Stimulated activated naive CD8-positive, alpha-beta T cell treated with anti-CD3 and anti-CD28 coated beads, Interleukin-15, amount 100 ng/mL, for 72 hours (primary cell): ENCODE results near the gene C1QTNF8.

Source experiments
- ATAC-seq: fragments of 150-1000 bp; cut with Tn5 transposase; 2 replicates; pipeline ENCODE4 v1.10.0; 2021; ENCODE audit warnings: mild to moderate bottlenecking, moderate library complexity
- DNase-seq, 2 donors: peaks; one replicate each; pipeline ENCODE4 v3.0.0; 2021 to 2022
- H3K27ac Mint-ChIP-seq, 2 donors: one replicate each; pipeline ENCODE4 v1.8.0; 2022; ENCODE audit warnings: mild to moderate bottlenecking in 2 of 2, mixed read lengths in 2 of 2, moderate library complexity in 2 of 2
- H3K27me3 Mint-ChIP-seq: one replicate; pipeline ENCODE4 v1.8.0; 2022; ENCODE audit warnings: mixed read lengths
- H3K4me1 Mint-ChIP-seq: one replicate; pipeline ENCODE4 v1.8.0; 2022; ENCODE audit warnings: mild to moderate bottlenecking, mixed read lengths
- H3K4me3 Mint-ChIP-seq, 2 donors: one replicate each; pipeline ENCODE4 v1.8.0; 2022; ENCODE audit warnings: mild to moderate bottlenecking in 2 of 2, mixed read lengths in 2 of 2, moderate library complexity in 1 of 2
- H3K9me3 Mint-ChIP-seq, 2 donors: one replicate each; pipeline ENCODE4 v1.8.0; 2022; ENCODE audit warnings: mixed read lengths in 2 of 2

C1QTNF8 gene

GRCh38 chr16:1045310-1045992, 50.6 kb downstream of the C1QTNF8 start:
- no peaks in the 10 kb centered on the region for H3K27me3 Mint-ChIP-seq
- H3K27ac Mint-ChIP-seq: no peak overlapping the region
- H3K4me3 Mint-ChIP-seq: no peak overlapping the region
- no peaks in the 10 kb centered on the region for H3K9me3 Mint-ChIP-seq
- no peaks in the 10 kb centered on the region for H3K4me1 Mint-ChIP-seq
- no peak for DNase-seq
- ATAC-seq: no peak

- Mint-ChIP-seq H3K27me3 (no peaks in the 10 kb centered on the region), H3K27ac (no peak overlapping the region), H3K4me3 (no peak overlapping the region), H3K4me1 (no peaks in the 10 kb centered on the region), H3K9me3 (no peaks in the 10 kb centered on the region)
- ATAC-seq: no peak
- DNase-seq: no peak
These were observed 51.4 kb downstream of the C1QTNF8 start for GRCh38 chr16:1044460-1045309.

GRCh38 chr16:1043881-1044451, 52.1 kb downstream of the C1QTNF8 start:
- Mint-ChIP-seq H3K4me3 (no peak overlapping the region), H3K27ac (no peak overlapping the region), H3K27me3 (no peaks in the 10 kb centered on the region), H3K9me3 (no peaks in the 10 kb centered on the region), H3K4me1 (no peaks in the 10 kb centered on the region)
- DNase-seq: no peak
- ATAC-seq: no peak

GRCh38 chr16:1042866-1043265, 53.2 kb downstream of the C1QTNF8 start:
- DNase-seq (no peak), ATAC-seq (no peak)
- Mint-ChIP-seq H3K4me1 (no peaks in the 10 kb centered on the region), H3K27ac (no peak overlapping the region), H3K9me3 (no peaks in the 10 kb centered on the region), H3K27me3 (peaks cover 9% of the 10 kb centered on the region), H3K4me3 (no peak overlapping the region)

GRCh38 chr16:1042049-1042744, 53.8 kb downstream of the C1QTNF8 start:
- DNase-seq: no peak
- Mint-ChIP-seq H3K27ac (no peak overlapping the region), H3K4me1 (no peaks in the 10 kb centered on the region), H3K27me3 (peaks cover 9% of the 10 kb centered on the region), H3K9me3 (no peaks in the 10 kb centered on the region), H3K4me3 (no peak overlapping the region)
- no peak for ATAC-seq

- ATAC-seq: no peak
- H3K9me3 Mint-ChIP-seq: no peaks in the 10 kb centered on the region
- DNase-seq: no peak
- no peak overlapping the region for H3K27ac Mint-ChIP-seq
- H3K4me3 Mint-ChIP-seq: no peak overlapping the region
- peaks cover 9% of the 10 kb centered on the region for H3K27me3 Mint-ChIP-seq
- no peaks in the 10 kb centered on the region for H3K4me1 Mint-ChIP-seq
These were observed 55.7 kb downstream of the C1QTNF8 start for GRCh38 chr16:1040346-1040745.

GRCh38 chr16:1039762-1040161, 56.3 kb downstream of the C1QTNF8 start:
- DNase-seq: no peak
- no peak overlapping the region for H3K27ac Mint-ChIP-seq
- no peak for ATAC-seq
- H3K4me1 Mint-ChIP-seq: no peaks in the 10 kb centered on the region
- H3K27me3 Mint-ChIP-seq: peaks cover 9% of the 10 kb centered on the region
- no peaks in the 10 kb centered on the region for H3K9me3 Mint-ChIP-seq
- H3K4me3 Mint-ChIP-seq: no peak overlapping the region

GRCh38 chr16:1038932-1039331, 57.1 kb downstream of the C1QTNF8 start:
- H3K9me3 Mint-ChIP-seq: no peaks in the 10 kb centered on the region
- ATAC-seq: no peak
- no peak overlapping the region for H3K4me3 Mint-ChIP-seq
- DNase-seq: no peak
- H3K27ac Mint-ChIP-seq: no peak overlapping the region
- peaks cover 9% of the 10 kb centered on the region for H3K27me3 Mint-ChIP-seq
- H3K4me1 Mint-ChIP-seq: no peaks in the 10 kb centered on the region
